K562 (cell line): ENCODE results near the gene THEM5. TPM values are rescaled to one million over a fixed set of nuclear protein-coding genes. Genes with fewer than 3 reads are reported as not detected.

ENCODE experiments used
- CREB1 ChIP-seq, 2 experiments: sonication (generic) in 1 of 2; formaldehyde crosslinking in 1 of 2; IDR thresholded peaks; 2 replicates each; pipeline versions ENCODE4 v1.6.1 to v1.8.0; 2012 to 2022; ENCODE audit warnings: inconsistent platforms in 1 of 2, mild to moderate bottlenecking in 1 of 2, missing genetic modification reagents in 1 of 2, moderate library complexity in 1 of 2
- DMBX1 ChIP-seq: fragments of 250-450 bp; sonication (Bioruptor Pico); IDR thresholded peaks from 2 replicates; pipeline ENCODE4 v1.8.0; 2022; ENCODE audit warnings: inconsistent platforms, mild to moderate bottlenecking, moderate library complexity, borderline replicate concordance
- ILK ChIP-seq: fragments of 450-650 bp; IDR thresholded peaks from 2 replicates; pipeline ENCODE4 v1.6.1; 2016; ENCODE audit warnings: missing genetic modification characterization, low read depth, mild to moderate bottlenecking, missing compliant biosample characterization, moderate library complexity, borderline replicate concordance
- MCM5 ChIP-seq: fragments of 450-650 bp; IDR thresholded peaks from 2 replicates; pipeline ENCODE4 v1.6.1; 2016; ENCODE audit warnings: low read depth
- PHF20 ChIP-seq: fragments of 450-650 bp; IDR thresholded peaks from 2 replicates; pipeline ENCODE4 v1.6.1; 2018; ENCODE audit not compliant: partially characterized antibody
- TCFL5 ChIP-seq: fragments of 250-450 bp; sonication (Bioruptor Pico); conservative IDR thresholded peaks from 2 replicates; pipeline ENCODE4 v1.6.1; 2021; ENCODE audit warnings: mild to moderate bottlenecking, moderate library complexity, matching md5 sums
- polyA plus RNA-seq, 8 experiments: library from polyadenylated mRNA; depleted of rRNA in 4 of 8; stranded (reverse) in 5 of 8; unstranded in 3 of 8; fragments of >200 nt; fragmentation: Nextera tagmentation in 2 of 8; fragmentation: Illumina TruSeq in 1 of 8; extraction: Ambion mirVana in 2 of 8; extraction: Trizol in 1 of 8; gene quantifications; 2 replicates each; pipeline versions ENCODE4 v1.2.1 to v1.2.3, GENCODE V29; 2011 to 2014; ENCODE audit warnings: inconsistent platforms in 1 of 8, missing spikeins in 1 of 8
- total RNA-seq, 7 experiments: library from RNA; depleted of rRNA in 6 of 7; stranded (reverse); fragments of >200 nt in 6 of 7; fragmentation: Illumina TruSeq in 2 of 7; extraction: Trizol in 2 of 7; gene quantifications; 2 replicates each; pipeline versions ENCODE4 v1.2.1 to v1.2.3, GENCODE V29; 2011 to 2021; ENCODE audit warnings: low replicate concordance in 1 of 7
- TF ChIP-seq, protein P1 (sequence below): fragments of 250-450 bp; sonication (Bioruptor Pico); IDR thresholded peaks from 2 replicates; pipeline ENCODE4 v1.4.0; 2020
- TF ChIP-seq, protein P2 (sequence below): sonication (generic); formaldehyde crosslinking; IDR thresholded peaks from 2 replicates; pipeline ENCODE4 v1.8.1; 2023; ENCODE audit warnings: missing genetic modification reagents, mild to moderate bottlenecking, borderline replicate concordance

Gene THEM5
- total and polyA plus RNA-seq, 9 of the 15 experiments (the other 6 are each of a cell fraction or from before 2014, with no cell fraction given), result not detected

DNA sequence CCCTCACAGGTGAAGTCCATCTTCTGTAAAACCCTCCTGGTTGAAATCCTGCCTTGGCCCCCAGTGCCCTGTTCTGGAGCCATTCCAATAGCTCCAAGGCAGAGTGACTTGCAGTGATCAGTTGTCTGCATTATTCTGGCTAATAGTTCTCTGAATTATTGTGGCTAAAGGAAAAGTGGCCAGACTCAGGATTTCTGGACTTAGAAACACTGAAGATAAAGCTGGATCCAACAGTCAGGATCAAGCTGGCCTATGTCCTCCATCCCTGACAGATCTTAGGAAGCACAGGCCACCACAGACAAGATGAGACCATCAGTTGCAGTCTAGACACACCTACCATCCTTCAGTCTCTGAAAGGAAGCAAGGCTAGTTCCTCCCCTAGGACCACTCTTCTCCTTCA is 13.1 kb downstream of the THEM5 start (continued):
- TF ChIP-seq TCFL5 (CRISPR knock-in tag), result no peak
- TF ChIP-seq CREB1 (IDR thresholded peaks at IDR 0.05), result no peak
- TF ChIP-seq CREB1 (CRISPR knock-in tag; IDR thresholded peaks at IDR 0.05), result no peak
- no peak for TF ChIP-seq PHF20
- no peak for TF ChIP-seq DMBX1 (CRISPR knock-in tag)
- TF ChIP-seq, protein P1, sequence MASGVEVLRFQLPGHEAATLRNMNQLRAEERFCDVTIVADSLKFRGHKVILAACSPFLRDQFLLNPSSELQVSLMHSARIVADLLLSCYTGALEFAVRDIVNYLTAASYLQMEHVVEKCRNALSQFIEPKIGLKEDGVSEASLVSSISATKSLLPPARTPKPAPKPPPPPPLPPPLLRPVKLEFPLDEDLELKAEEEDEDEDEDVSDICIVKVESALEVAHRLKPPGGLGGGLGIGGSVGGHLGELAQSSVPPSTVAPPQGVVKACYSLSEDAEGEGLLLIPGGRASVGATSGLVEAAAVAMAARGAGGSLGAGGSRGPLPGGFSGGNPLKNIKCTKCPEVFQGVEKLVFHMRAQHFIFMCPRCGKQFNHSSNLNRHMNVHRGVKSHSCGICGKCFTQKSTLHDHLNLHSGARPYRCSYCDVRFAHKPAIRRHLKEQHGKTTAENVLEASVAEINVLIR (CRISPR knock-in tag), result no peak
- TF ChIP-seq MCM5, result no peak
- no peak for TF ChIP-seq ILK (tag)
- TF ChIP-seq, protein P2, sequence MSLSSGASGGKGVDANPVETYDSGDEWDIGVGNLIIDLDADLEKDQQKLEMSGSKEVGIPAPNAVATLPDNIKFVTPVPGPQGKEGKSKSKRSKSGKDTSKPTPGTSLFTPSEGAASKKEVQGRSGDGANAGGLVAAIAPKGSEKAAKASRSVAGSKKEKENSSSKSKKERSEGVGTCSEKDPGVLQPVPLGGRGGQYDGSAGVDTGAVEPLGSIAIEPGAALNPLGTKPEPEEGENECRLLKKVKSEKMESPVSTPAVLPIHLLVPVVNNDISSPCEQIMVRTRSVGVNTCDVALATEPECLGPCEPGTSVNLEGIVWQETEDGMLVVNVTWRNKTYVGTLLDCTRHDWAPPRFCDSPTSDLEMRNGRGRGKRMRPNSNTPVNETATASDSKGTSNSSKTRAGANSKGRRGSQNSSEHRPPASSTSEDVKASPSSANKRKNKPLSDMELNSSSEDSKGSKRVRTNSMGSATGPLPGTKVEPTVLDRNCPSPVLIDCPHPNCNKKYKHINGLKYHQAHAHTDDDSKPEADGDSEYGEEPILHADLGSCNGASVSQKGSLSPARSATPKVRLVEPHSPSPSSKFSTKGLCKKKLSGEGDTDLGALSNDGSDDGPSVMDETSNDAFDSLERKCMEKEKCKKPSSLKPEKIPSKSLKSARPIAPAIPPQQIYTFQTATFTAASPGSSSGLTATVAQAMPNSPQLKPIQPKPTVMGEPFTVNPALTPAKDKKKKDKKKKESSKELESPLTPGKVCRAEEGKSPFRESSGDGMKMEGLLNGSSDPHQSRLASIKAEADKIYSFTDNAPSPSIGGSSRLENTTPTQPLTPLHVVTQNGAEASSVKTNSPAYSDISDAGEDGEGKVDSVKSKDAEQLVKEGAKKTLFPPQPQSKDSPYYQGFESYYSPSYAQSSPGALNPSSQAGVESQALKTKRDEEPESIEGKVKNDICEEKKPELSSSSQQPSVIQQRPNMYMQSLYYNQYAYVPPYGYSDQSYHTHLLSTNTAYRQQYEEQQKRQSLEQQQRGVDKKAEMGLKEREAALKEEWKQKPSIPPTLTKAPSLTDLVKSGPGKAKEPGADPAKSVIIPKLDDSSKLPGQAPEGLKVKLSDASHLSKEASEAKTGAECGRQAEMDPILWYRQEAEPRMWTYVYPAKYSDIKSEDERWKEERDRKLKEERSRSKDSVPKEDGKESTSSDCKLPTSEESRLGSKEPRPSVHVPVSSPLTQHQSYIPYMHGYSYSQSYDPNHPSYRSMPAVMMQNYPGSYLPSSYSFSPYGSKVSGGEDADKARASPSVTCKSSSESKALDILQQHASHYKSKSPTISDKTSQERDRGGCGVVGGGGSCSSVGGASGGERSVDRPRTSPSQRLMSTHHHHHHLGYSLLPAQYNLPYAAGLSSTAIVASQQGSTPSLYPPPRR, result no peak
